Body of pancreas (tissue), 4 donors: ENCODE data around the gene SNAI3. TPM values are rescaled to one million over a fixed set of nuclear protein-coding genes. Genes with fewer than 3 reads are reported as not detected.

Source experiments
- ATAC-seq: fragments of 150-250 bp; one replicate; pipeline ENCODE4 v1.9.1; 2016
- DNase-seq, 4 donors: peaks; one replicate each; pipeline ENCODE4 v3.0.0-alpha.2; 2019
- H3K27ac ChIP-seq, 4 donors: fragments of 200-600 bp; sonication (generic); 1 replicate in 3 of 4; 2 replicates in 1 of 4; pipeline versions ENCODE4 v1.5.1 to v1.6.1; 2016 to 2019; ENCODE audit warnings: mild to moderate bottlenecking in 1 of 4, mixed read lengths in 1 of 4, moderate library complexity in 1 of 4
- H3K27me3 ChIP-seq, 2 donors: fragments of 200-600 bp; sonication (generic); one replicate each; pipeline ENCODE4 v1.6.0; 2016; ENCODE audit warnings: mild to moderate bottlenecking in 1 of 2
- H3K36me3 ChIP-seq, 2 donors: fragments of 200-600 bp; sonication (generic); replicated peaks in 1 of 2; 2 replicates each; pipeline ENCODE4 v1.5.1; 2016; ENCODE audit warnings: low read depth in 2 of 2; ENCODE audit not compliant: insufficient read depth in 1 of 2
- H3K4me1 ChIP-seq: fragments of 200-600 bp; sonication (generic); one replicate; pipeline ENCODE4 v1.6.0; 2016
- H3K4me3 ChIP-seq, 2 donors: fragments of 200-600 bp; sonication (generic); 1 replicate in 1 of 2; 2 replicates in 1 of 2; pipeline ENCODE4 v1.5.1; 2016 to 2019
- H3K9me3 ChIP-seq, 3 donors: fragments of 200-600 bp; sonication (generic); 1 replicate in 2 of 3; 2 replicates in 1 of 3; pipeline ENCODE4 v1.5.1; 2016
- CTCF ChIP-seq, 7 experiments: fragments of 450-650 bp in 4 of 7; fragments of 200-600 bp in 3 of 7; sonication (generic) in 3 of 7; IDR thresholded peaks; one replicate each; pipeline ENCODE4 v1.5.1; 2016 to 2019; ENCODE audit warnings: antibody characterized with exemption in 7 of 7
- POLR2A ChIP-seq, 3 donors: fragments of 450-650 bp; IDR thresholded peaks; one replicate each; pipeline ENCODE4 v1.6.1; 2016; ENCODE audit warnings: antibody characterized with exemption in 3 of 3, mild to moderate bottlenecking in 2 of 3
- WGBS, 2 donors: methylation state at CpG; one replicate each; pipeline ENCODE4 v1.1.5; 2017; 5-methylcytosine and 5-hydroxymethylcytosine counted together
- intact Hi-C: fragments of 100-400 bp; cut with DNase I; formaldehyde crosslinking; loops from one replicate; pipeline ENCODE4 v1.15.1; 2023
- total RNA-seq, 2 donors: library from RNA; depleted of rRNA; stranded (reverse); fragments of >200 nt; gene quantifications; one replicate each; pipeline ENCODE4 v1.1.0, GENCODE V29; 2016

SNAI3 gene
- total RNA-seq, 2 donors from 2014 or later = 0.26 TPM; not detected in 1

DNA sequence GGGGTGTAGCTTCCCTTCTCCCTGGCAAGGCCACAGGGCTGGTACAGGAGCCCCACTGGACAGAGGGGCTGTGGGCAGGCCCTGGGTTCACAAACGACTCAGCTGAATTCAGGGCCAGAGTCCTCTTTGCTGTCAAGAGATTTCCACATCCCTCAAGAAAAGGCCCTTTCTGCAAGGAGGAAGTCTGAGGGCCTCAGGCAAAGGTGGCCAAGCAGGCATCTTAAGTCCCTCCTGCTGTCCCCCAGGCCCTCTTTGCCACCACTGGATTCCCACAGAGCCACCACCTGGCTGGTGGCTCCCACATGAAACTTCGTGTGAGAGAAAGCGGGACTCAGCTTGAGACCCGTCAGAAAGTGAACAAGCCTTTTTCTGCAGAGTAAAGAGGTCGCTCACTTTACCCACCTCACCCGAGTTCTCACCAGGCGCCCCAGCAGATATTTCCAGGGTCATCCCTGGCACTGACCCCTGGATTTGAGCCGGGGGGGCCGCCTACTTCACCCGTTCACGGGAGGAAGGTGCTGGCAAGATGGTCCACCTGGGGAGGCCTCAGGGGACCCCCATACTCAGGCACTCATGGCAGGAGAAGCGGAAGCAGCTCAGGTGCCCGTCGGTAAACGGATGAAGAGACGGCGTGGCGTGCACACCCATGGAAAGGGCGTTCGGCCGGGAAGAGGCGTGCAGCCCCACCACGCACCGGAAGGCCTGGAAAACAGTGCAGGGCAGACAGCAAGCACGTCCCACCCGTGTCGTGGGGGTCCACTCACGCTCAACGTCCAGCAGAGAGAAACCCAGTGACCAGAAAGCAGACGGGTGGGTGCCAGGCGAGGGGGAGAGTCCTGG lies 16.3 kb upstream of the SNAI3 start:
- H3K4me1 ChIP-seq = peaks cover 33% of the 10 kb centered on the region
- TF ChIP-seq POLR2A (IDR thresholded peaks at IDR 0.05) (no peak), CTCF (IDR thresholded peaks at IDR 0.05) (no peak)
- peak overlapping the region in 1 of 4 donors; percentile 89 for H3K27ac ChIP-seq
- 68 to 80% methylated on average over 23 to 31 of the region's 31 CpGs for WGBS, 2 donors
- intact Hi-C loops = no loop called here
- no peak for DNase-seq
- H3K36me3 ChIP-seq = peaks cover 0 to 3% of the 10 kb centered on the region in 2 donors
- no peaks in the 10 kb centered on the region for H3K9me3 ChIP-seq
- no peak for ATAC-seq
- H3K27me3 ChIP-seq = no peaks in the 10 kb centered on the region
- H3K4me3 ChIP-seq = no peak overlapping the region

GRCh38 chr16:88701581-88702370 lies 15.5 kb upstream of the SNAI3 start:
- intact Hi-C loops = no loop called here
- Histone ChIP-seq H3K36me3 (peaks cover 0 to 5% of the 10 kb centered on the region in 2 donors), H3K27me3 (no peaks in the 10 kb centered on the region), H3K9me3 (no peaks in the 10 kb centered on the region), H3K4me1 (peaks cover 24% of the 10 kb centered on the region), H3K4me3 (no peak overlapping the region), H3K27ac (peak overlapping the region in 2 of 4 donors; percentile 61 to 89)
- no peak for ATAC-seq
- TF ChIP-seq POLR2A (IDR thresholded peaks at IDR 0.05) (no peak), CTCF (IDR thresholded peaks at IDR 0.05) (no peak)
- 65 to 91% methylated on average over 13 to 27 of the region's 30 CpGs for WGBS, 2 donors
- no peak for DNase-seq

- H3K27ac ChIP-seq = peak overlapping the region in 2 of 4 donors; percentile 61 to 89
- peaks cover 23% of the 10 kb centered on the region for H3K4me1 ChIP-seq
- intact Hi-C loops = no loop called here
- ATAC-seq = peak; percentile 36
- no peak overlapping the region for H3K4me3 ChIP-seq
- 60 to 80% methylated on average over 19 to 37 of the region's 42 CpGs for WGBS, 2 donors
- TF ChIP-seq POLR2A (IDR thresholded peaks at IDR 0.05) (no peak), CTCF (IDR thresholded peaks at IDR 0.05) (no peak)
- no peaks in the 10 kb centered on the region for H3K9me3 ChIP-seq
- H3K36me3 ChIP-seq = peaks cover 0 to 5% of the 10 kb centered on the region in 2 donors
- peak; percentile 54 to 89 (median 62) for DNase-seq
- H3K27me3 ChIP-seq = no peaks in the 10 kb centered on the region
These were observed 14.6 kb upstream of the SNAI3 start for GRCh38 chr16:88700636-88701482.

GRCh38 chr16:88700322-88700635 lies 14.0 kb upstream of the SNAI3 start:
- Histone ChIP-seq H3K27ac (peak overlapping the region in 1 of 4 donors; percentile 61), H3K4me1 (peaks cover 20% of the 10 kb centered on the region), H3K9me3 (no peaks in the 10 kb centered on the region), H3K36me3 (peaks cover 0 to 5% of the 10 kb centered on the region in 2 donors), H3K27me3 (no peaks in the 10 kb centered on the region), H3K4me3 (no peak overlapping the region)
- WGBS, 2 donors = 71 to 88% methylated on average over 14 of the region's 14 CpGs
- DNase-seq (no peak), ATAC-seq (no peak)
- TF ChIP-seq POLR2A (IDR thresholded peaks at IDR 0.05) (no peak), CTCF (IDR thresholded peaks at IDR 0.05) (no peak)
- intact Hi-C loops = no loop called here
